Peyer's patch (tissue), 4 donors: ENCODE data around the gene GLIPR1L2.

Experiments
- CTCF ChIP-seq, 6 experiments: fragments of 450-650 bp in 4 of 6; fragments of 200-600 bp in 2 of 6; sonication (generic) in 1 of 6; IDR thresholded peaks; one replicate each; pipeline ENCODE4 v1.5.1; 2017 to 2019; ENCODE audit warnings: antibody characterized with exemption in 6 of 6, mild to moderate bottlenecking in 3 of 6, moderate library complexity in 1 of 6
- POLR2A ChIP-seq, 2 donors: fragments of 450-650 bp; IDR thresholded peaks; one replicate each; pipeline ENCODE4 v1.5.1; 2017; ENCODE audit warnings: antibody characterized with exemption in 2 of 2, mild to moderate bottlenecking in 2 of 2, moderate library complexity in 2 of 2

GRCh38 chr12:75479963-75480461 is 89.1 kb downstream of the GLIPR1L2 start:
- no peak for TF ChIP-seq CTCF (IDR thresholded peaks at IDR 0.05)
- no peak for TF ChIP-seq POLR2A (IDR thresholded peaks at IDR 0.05)
